ENCODE data around the gene FOXO3B.
"Not testable (repeated sequence)": the region's sequence is repeated elsewhere in the genome, so short reads cannot be mapped to it uniquely, and the experiment has no call there.

The FOXO3B gene

GRCh38 chr17:18661924-18662624, 20.0 kb downstream of the FOXO3B start:
- in situ Hi-C loops (cut with HindIII; ENCODE audit: low sequenced_read_pairs) = not testable (repeated sequence)

DNA sequence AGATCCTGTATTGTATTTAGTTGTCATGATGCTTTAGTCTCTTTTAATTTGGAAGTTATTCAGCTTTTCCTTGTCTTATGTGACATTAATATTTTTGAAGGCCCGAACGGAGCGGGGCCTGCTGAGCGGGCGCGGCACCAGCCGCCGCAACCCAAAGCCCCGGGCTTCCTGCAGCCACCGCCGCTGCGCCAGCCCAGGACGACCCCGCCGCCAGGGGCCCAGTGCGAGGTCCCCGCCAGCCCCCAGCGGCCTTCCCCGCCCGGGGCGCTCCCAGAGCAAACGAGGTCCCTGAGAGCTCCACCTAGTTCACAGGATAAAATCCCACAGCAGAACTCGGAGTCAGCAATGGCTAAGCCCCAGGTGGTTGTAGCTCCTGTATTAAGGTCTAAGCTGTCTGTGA, 32.0 kb downstream of the FOXO3B start:
- in situ Hi-C loops (cut with HindIII; ENCODE audit: low sequenced_read_pairs) = not testable (repeated sequence)

DNA sequence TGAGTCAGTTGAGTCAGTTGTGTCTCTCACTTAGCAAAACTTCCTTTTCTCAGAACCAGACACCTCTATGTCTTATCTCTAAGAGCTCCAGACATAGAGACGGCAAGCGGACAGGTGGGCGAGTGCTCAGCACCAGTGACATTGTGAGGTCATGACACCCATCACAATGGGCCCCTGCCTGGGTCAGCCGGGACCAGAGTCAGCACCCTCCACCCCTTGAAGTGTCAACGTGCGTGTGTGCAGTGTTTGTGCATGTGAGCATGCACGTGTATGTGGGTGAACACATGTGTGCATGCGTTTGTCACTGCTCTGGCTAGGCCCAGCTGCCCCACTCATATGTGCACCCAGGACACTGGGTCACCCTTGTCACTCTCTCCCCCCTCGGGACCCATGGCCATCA, 37.8 kb downstream of the FOXO3B start, which contains the start of gene TBC1D28:
Gene TBC1D28, minus strand, starts transcription at position 101 of the 400 bp plus-strand sequence. CDS start 3,039 bp downstream, outside the sequence.
- in situ Hi-C loops (cut with HindIII; ENCODE audit: low sequenced_read_pairs) = not testable (repeated sequence)

GRCh38 chr17:18643124-18643523, 39.0 kb downstream of the FOXO3B start:
- in situ Hi-C loops (cut with HindIII; ENCODE audit: low sequenced_read_pairs) = not testable (repeated sequence)

DNA sequence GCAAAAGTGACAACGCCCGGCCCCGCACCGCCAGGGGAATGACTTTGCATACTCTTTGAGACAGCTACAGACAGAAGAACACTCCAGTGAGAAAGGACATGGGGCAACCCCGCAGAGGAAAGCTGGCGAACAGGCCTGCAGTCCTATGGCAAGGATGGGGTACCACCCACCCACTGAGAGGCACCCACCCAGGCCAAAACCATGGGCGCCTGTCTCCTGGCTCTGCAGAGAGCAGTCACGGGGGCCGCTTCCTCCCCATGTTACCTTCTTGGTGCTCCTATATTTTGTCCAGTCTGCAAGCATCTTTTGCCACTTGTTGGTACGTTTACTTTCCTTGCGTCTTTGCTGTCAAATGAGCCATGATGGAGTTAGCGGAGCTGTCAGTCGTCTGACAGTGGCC, 43.8 kb downstream of the FOXO3B start:
- in situ Hi-C loops (cut with HindIII; ENCODE audit: low sequenced_read_pairs) = not testable (repeated sequence)

GRCh38 chr17:18636237-18636636, 45.9 kb downstream of the FOXO3B start:
- in situ Hi-C loops (cut with HindIII; ENCODE audit: low sequenced_read_pairs) = not testable (repeated sequence)

GRCh38 chr17:18635773-18636172, 46.3 kb downstream of the FOXO3B start:
- in situ Hi-C loops (cut with HindIII; ENCODE audit: low sequenced_read_pairs) = not testable (repeated sequence)

GRCh38 chr17:18634550-18635263, 47.4 kb downstream of the FOXO3B start:
- in situ Hi-C loops (cut with HindIII; ENCODE audit: low sequenced_read_pairs) = not testable (repeated sequence)

All from endothelial cell of hepatic sinusoid (primary cell).